Putamen (tissue), 1 donor: ENCODE data around the gene FAM217B.
A peak's percentile ranks its signal among the peaks of the same experiment; 100 is the strongest.

Experiments used
- DNase-seq: peaks from one replicate; pipeline ENCODE4 v3.0.0-alpha.2; 2016; ENCODE audit warnings: low spot score

Gene FAM217B

DNA sequence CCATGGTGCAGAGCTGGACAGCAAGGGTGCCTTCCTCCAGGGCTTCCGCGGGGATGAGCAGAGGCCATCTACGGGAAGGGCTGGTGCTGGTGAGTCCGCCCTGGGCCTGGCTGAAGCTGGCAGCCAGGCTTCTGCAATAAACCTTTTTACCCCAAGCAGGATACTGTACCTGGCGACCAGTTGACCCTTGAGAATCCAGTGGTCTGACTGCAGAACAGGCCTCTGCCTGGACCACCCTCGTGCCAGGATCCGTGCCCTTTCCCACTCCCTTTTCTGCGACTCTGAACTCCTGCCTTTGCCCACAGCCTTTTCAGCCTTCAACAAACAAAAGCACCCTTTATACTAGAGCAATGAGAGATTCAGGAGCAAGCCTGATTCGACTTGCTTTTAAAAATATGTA is 36.9 kb downstream of the FAM217B start:
- DNase-seq = peak; percentile 52

DNA sequence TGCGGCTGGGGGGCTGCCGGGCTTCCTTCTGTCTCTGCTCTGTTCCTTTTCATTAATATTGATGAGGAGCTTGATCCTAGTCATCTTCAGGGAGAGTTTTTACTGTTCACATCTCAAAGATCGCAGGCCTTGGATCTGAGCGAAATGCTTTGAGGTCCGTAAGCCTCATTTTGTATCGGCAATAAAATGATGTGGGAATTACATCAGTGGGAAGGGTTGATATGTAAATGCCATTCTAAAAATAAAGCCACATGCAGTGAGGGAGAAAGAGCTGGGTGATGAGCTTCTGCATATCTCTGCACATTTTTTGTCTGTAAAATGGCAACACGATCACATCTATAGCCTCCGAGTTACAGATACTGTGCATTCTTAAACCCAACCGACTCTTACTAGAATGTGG is 42.9 kb downstream of the FAM217B start:
- peak; percentile 47 for DNase-seq

DNA sequence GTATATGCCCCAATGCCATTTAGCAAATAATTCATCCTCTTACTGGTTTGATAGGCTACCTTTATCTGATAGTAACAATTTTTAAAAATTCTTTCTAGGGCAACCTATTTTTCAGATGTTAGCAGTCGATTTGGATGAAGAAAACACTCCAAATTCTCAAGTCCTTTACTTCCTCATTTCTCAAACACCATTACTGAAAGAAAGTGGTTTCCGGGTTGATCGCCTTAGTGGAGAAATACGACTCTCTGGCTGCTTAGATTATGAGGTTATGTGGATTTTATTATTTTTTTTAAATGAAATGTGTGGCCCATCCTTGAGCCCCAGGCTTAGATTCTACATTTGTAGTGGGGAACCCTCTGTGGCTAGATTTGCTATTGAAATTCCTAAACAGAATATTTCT is 44.4 kb downstream of the FAM217B start:
- no peak for DNase-seq

DNA sequence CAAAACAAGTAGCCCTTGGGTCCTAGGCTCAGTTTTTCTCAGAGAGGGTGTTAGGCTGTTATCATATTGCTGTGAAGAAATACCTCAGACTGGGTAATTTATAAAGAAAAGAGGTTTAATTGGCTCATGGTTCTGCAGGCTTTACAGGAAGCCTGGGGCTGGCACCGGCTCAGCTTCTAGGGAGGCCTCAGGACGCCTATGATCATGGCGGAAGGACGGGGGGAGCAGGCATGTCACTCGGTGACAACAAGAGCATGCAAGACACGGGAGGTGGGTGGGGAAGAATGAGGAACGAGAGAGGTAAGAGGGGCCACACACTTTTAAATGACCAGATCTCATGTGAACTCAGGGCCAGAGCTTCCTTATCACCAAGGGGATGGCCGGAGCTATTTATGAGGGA is 45.0 kb downstream of the FAM217B start:
- DNase-seq = no peak

DNA sequence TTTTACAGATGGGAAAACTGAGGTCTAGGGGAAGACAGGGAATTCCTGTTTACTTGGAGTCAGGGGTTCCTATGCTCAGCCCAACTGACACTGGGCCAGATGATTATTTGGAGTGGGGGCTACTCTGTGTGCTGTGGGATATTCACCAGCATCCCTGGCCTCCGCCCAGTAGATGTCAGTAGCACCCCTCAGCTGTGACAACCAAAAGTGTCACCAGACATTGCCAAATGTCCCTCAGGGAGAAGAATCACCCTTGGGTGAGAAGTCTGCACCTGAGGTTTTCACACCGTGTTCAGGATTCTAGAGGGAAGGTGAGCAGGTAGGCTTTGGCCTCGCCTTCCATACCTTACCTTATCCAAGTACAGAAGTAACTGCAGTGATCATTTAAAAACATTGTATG is 45.7 kb downstream of the FAM217B start:
- DNase-seq = no peak

DNA sequence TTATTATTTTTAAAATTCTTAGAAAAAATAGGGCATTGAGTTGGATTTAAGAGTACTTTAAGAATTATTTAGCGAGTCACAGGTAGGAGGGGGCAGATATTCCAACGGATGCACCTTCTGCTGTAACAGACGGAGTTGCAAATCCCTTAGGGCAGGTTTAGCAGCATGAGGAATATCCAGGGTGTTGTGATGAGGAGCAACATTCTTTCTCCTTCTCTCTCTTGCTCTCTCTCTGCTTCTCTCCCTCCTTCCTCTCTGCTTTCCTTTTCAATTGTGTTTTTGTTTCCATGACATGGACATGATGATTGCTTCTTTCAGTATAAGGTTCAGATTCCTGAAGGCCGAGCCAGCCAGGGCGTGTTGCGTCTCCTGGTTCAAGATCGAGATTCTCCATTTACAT is 46.9 kb downstream of the FAM217B start:
- no peak for DNase-seq

DNA sequence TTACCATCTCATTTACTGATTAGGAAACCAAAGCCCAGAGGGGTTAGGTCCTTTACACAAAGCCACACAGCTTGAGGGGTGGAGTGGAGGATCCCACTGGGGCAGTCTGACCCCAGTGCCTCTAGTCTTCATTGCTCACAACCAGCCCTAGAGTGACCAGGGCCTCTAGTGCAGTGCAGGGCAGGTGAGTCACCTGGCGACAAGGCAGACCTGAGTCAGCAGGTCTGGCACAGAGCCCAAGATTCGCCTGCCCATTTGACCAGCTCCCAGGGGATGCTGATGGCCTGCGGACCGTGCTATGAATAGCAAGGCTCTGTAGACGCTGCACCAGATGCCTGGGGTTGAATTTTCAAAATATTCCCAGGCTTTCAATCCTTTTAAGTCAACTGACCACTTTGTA is 48.0 kb downstream of the FAM217B start:
- DNase-seq = no peak

DNA sequence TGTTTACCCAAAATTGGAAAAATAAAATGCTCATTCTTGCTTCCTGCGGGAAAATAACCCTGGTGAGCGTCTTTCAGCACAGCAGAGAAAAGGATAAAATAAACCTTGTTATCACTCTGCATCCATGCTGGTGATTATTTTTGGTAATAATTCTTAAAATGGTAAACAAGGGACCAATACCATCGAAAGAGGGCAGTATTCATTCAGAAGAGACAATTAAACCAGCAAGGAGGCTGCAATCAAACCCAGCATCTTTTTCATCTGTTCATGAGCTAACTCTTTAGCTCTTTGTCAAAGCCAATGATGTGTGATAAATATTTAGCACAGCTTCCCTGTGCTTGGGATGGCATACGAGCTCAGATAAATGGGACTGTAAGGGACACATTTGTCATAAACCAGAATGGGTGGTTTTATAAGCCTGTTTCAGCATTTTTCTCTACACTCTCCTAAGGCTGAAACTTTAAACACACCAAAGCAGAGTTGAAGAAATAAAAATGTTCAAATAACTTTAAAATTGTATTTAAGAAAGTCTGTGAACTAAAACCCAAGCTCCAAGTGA is 52.4 kb downstream of the FAM217B start:
- DNase-seq = no peak

DNA sequence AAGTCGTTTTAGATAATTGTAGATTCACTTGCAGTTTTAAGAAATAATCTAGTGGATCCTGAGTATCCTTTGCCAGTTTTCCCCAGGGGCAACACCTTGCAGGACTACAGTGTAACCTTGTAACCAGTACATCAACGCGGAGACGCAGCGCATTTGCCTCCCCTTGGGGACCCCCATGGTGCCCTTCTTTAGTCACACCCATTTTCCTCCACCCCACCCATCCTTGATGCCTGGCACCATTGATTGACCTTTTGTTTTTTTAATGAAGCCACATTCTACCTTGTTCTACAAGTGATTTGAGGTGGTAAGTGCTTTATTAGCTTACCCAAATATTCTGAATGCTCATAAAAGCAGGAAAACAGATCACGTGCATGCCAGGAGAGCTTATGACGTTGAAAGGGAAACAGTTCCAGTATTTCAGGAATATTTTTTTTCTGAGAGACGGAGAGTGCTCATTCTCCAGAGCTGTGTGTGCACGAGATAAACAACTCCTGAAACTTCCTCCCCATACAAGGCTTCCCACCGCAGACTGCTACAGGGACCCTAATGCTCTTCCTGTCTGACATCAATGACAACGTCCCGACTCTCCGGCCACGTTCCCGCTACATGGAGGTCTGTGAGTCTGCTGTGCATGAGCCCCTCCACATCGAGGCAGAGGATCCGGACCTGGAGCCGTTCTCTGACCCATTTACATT is 53.7 kb downstream of the FAM217B start:
- DNase-seq = no peak

DNA sequence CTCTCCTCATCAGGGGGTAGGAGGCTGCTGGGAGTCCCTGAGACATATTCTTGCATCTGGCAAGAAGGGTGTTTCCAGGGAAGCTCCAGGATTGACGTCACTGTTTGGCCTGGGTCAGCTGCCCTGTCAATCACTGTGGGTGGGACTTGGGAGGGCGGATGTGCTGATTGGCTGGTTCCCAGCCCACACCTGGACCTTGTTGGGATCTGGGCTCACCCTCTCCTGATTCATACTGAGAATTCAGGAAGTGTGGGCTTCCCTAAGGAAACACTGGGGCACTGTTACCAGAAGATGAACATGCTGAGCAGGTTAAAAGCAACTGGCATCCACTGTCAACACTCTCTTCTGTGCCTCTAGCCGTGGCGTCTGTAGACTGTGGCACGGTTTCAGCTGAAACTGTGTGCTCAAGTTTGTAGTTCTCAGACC is 54.5 kb downstream of the FAM217B start:
- DNase-seq = no peak

DNA sequence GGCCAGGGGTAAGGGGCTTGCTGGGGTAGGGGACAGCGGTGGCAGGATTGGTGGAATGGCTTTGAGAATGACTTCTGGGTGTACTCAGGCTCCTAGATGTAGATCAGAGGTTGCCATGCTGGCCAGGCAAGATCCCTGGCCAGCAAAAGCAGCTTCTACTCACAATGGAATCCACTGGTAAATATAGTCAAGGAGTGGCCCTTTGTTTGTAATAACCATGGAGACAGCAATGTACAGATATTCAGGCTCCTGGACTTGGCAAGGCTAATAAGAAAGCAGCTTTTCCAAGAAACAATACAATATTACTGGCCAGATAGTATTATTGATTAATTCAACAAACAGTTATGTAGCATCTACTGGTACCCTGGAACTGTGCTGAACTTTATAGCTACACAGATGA is 55.9 kb downstream of the FAM217B start:
- DNase-seq = no peak

DNA sequence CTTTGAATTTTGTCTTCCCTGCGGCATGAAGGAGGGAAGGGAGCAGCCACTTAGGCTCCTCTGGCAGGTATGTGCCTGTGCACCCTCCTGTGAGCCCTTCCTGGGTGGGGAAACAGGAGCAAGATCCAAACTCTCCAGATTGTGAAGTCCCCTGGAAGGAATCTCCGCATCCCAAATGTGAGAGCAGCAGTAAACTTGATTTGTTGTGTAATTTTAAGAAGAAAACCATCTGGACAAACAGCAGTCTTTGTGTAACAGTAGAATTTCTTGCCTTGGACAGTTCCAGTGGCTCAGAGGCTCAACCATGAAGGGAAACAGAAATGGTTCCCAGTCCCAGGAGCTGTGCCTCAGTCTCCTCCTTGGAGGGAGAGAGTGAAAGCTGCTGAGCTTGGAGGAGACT is 57.7 kb downstream of the FAM217B start:
- no peak for DNase-seq
